SK-N-SH treated with all-trans-retinoic acid at 6 μM for 48 hours (cell line): Measurements from ENCODE around the gene KIF6.

Source experiments
- ATAC-seq: fragments of 200-7000 bp; cut with Tn5 transposase; 3 replicates; pipeline ENCODE4 v1.9.1; 2020; ENCODE audit warnings: mild to moderate bottlenecking, moderate library complexity
- ARNTL ChIP-seq: fragments of 450-650 bp; formaldehyde crosslinking; IDR thresholded peaks from 2 replicates; pipeline ENCODE4 v1.5.0; 2020; ENCODE audit warnings: low read depth, mild to moderate bottlenecking, moderate library complexity, borderline replicate concordance
- BACH2 ChIP-seq: fragments of 250-450 bp; sonication (Bioruptor Pico); IDR thresholded peaks from 2 replicates; pipeline ENCODE4 v1.9.0; 2021; ENCODE audit warnings: mild to moderate bottlenecking, borderline replicate concordance
- CREB5 ChIP-seq: fragments of 250-450 bp; sonication (Bioruptor Pico); IDR thresholded peaks from 2 replicates; pipeline ENCODE4 v1.5.1; 2020; ENCODE audit warnings: low read depth, mild to moderate bottlenecking, moderate library complexity
- CSDC2 ChIP-seq: fragments of 250-450 bp; sonication (Bioruptor Pico); IDR thresholded peaks from 2 replicates; pipeline ENCODE4 v1.5.0; 2020; ENCODE audit warnings: mild to moderate bottlenecking, moderate library complexity
- CSRNP3 ChIP-seq: fragments of 250-450 bp; sonication (Bioruptor Pico); IDR thresholded peaks from 2 replicates; pipeline ENCODE4 v1.5.1; 2021; ENCODE audit warnings: mild to moderate bottlenecking, moderate library complexity
- ESRRG ChIP-seq: fragments of 250-450 bp; sonication (Bioruptor Pico); IDR thresholded peaks from 2 replicates; pipeline ENCODE4 v1.6.1; 2021; ENCODE audit warnings: mild to moderate bottlenecking
- GLIS3 ChIP-seq: fragments of 250-450 bp; sonication (Bioruptor Pico); IDR thresholded peaks from 2 replicates; pipeline ENCODE4 v1.5.0; 2020; ENCODE audit warnings: mild to moderate bottlenecking, moderate library complexity
- ISL1 ChIP-seq: fragments of 250-450 bp; sonication (Bioruptor Pico); IDR thresholded peaks from 2 replicates; pipeline ENCODE4 v2.1.2; 2022; ENCODE audit warnings: mild to moderate bottlenecking, moderate library complexity
- OSR1 ChIP-seq: fragments of 250-450 bp; sonication (Bioruptor Pico); IDR thresholded peaks from 2 replicates; pipeline ENCODE4 v1.8.0; 2022; ENCODE audit warnings: moderate library complexity, mild to moderate bottlenecking, inconsistent platforms
- PATZ1 ChIP-seq: fragments of 250-450 bp; sonication (Bioruptor Pico); IDR thresholded peaks from 2 replicates; pipeline ENCODE4 v1.8.0; 2020; ENCODE audit warnings: mild to moderate bottlenecking, moderate library complexity, borderline replicate concordance
- POU6F1 ChIP-seq: fragments of 250-450 bp; sonication (Bioruptor Pico); IDR thresholded peaks from 2 replicates; pipeline ENCODE4 v1.8.0; 2021; ENCODE audit warnings: low read depth, mild to moderate bottlenecking, moderate library complexity, borderline replicate concordance
- PPARA ChIP-seq: fragments of 250-450 bp; sonication (Bioruptor Pico); IDR thresholded peaks from 2 replicates; pipeline ENCODE4 v1.5.0; 2020; ENCODE audit warnings: mild to moderate bottlenecking, borderline replicate concordance
- RARB ChIP-seq: fragments of 250-450 bp; sonication (Bioruptor Pico); IDR thresholded peaks from 2 replicates; pipeline ENCODE4 v1.8.0; 2021; ENCODE audit warnings: mild to moderate bottlenecking, moderate library complexity
- SNAI2 ChIP-seq: fragments of 250-450 bp; sonication (Bioruptor Pico); IDR thresholded peaks from 2 replicates; pipeline ENCODE4 v1.5.0; 2020; ENCODE audit warnings: mild to moderate bottlenecking, moderate library complexity
- TCF4 ChIP-seq: fragments of 250-450 bp; sonication (Bioruptor Pico); IDR thresholded peaks from 2 replicates; pipeline ENCODE4 v1.8.0; 2021; ENCODE audit warnings: mild to moderate bottlenecking, moderate library complexity, borderline replicate concordance
- ZC3H10 ChIP-seq: fragments of 250-450 bp; sonication (Bioruptor Pico); IDR thresholded peaks from 2 replicates; pipeline ENCODE4 v1.5.1; 2021; ENCODE audit warnings: mild to moderate bottlenecking, moderate library complexity
- ZFP3 ChIP-seq: fragments of 250-450 bp; sonication (Bioruptor Pico); IDR thresholded peaks from 2 replicates; pipeline ENCODE4 v1.5.0; 2020; ENCODE audit warnings: mild to moderate bottlenecking, moderate library complexity
- ZFP30 ChIP-seq: fragments of 450-650 bp; formaldehyde crosslinking; IDR thresholded peaks from 2 replicates; pipeline ENCODE4 v1.5.0; 2022; ENCODE audit warnings: mild to moderate bottlenecking, moderate library complexity
- ZNF565 ChIP-seq: fragments of 450-650 bp; formaldehyde crosslinking; conservative IDR thresholded peaks from 2 replicates; pipeline ENCODE4 v1.5.0; 2020; ENCODE audit warnings: low read depth, mild to moderate bottlenecking, moderate library complexity
- ZNF70 ChIP-seq: fragments of 450-650 bp; formaldehyde crosslinking; IDR thresholded peaks from 2 replicates; pipeline ENCODE4 v1.5.0; 2020; ENCODE audit warnings: mild to moderate bottlenecking, moderate library complexity
- ZNF8 ChIP-seq: fragments of 450-650 bp; formaldehyde crosslinking; IDR thresholded peaks from 2 replicates; pipeline ENCODE4 v1.5.0; 2020; ENCODE audit warnings: mild to moderate bottlenecking, moderate library complexity

The KIF6 gene

GRCh38 chr6:39653612-39654011 lies 71.6 kb downstream of the KIF6 start (continued):
- TF ChIP-seq ARNTL (CRISPR knock-in tag) (no peak), CREB5 (CRISPR knock-in tag) (no peak), CSDC2 (no peak), PPARA (no peak)

GRCh38 chr6:39649996-39650395 lies 75.2 kb downstream of the KIF6 start:
- no peak for ATAC-seq
- TF ChIP-seq CSDC2 (no peak), ZFP30 (no peak), ZNF565 (CRISPR knock-in tag) (no peak), ARNTL (CRISPR knock-in tag) (no peak), ESRRG (CRISPR knock-in tag) (no peak), OSR1 (CRISPR knock-in tag) (no peak)

GRCh38 chr6:39646751-39647420 lies 78.3 kb downstream of the KIF6 start:
- TF ChIP-seq CSRNP3 (CRISPR knock-in tag) (no peak), PATZ1 (CRISPR knock-in tag) (no peak), GLIS3 (CRISPR knock-in tag) (no peak), POU6F1 (CRISPR knock-in tag) (no peak), ISL1 (no peak), CSDC2 (no peak), ZFP30 (no peak), RARB (no peak), ESRRG (CRISPR knock-in tag) (no peak), ZNF8 (no peak), ARNTL (CRISPR knock-in tag) (no peak), ZC3H10 (no peak), BACH2 (CRISPR knock-in tag) (no peak), TCF4 (CRISPR knock-in tag) (no peak), OSR1 (CRISPR knock-in tag) (no peak), ZNF70 (CRISPR knock-in tag) (no peak)
- ATAC-seq: no peak

GRCh38 chr6:39642270-39642669 lies 82.9 kb downstream of the KIF6 start:
- TF ChIP-seq SNAI2 (no peak), GLIS3 (CRISPR knock-in tag) (no peak), CSRNP3 (CRISPR knock-in tag) (no peak), ZNF70 (CRISPR knock-in tag) (no peak), ZNF8 (no peak), ZFP3 (CRISPR knock-in tag) (no peak), BACH2 (CRISPR knock-in tag) (no peak), CSDC2 (no peak)
- TF ChIP-seq, all 23 proteins: peak for 0
- no peak for ATAC-seq
